HPDE6-E6E7 (cell line): ENCODE measurements around the gene NOD2.

Experiments used
- DNase-seq: peaks from one replicate; pipeline ENCODE4 v3.0.0; 2011; ENCODE audit warnings: missing footprints; ENCODE audit errors: extremely low spot score

NOD2 gene

DNA sequence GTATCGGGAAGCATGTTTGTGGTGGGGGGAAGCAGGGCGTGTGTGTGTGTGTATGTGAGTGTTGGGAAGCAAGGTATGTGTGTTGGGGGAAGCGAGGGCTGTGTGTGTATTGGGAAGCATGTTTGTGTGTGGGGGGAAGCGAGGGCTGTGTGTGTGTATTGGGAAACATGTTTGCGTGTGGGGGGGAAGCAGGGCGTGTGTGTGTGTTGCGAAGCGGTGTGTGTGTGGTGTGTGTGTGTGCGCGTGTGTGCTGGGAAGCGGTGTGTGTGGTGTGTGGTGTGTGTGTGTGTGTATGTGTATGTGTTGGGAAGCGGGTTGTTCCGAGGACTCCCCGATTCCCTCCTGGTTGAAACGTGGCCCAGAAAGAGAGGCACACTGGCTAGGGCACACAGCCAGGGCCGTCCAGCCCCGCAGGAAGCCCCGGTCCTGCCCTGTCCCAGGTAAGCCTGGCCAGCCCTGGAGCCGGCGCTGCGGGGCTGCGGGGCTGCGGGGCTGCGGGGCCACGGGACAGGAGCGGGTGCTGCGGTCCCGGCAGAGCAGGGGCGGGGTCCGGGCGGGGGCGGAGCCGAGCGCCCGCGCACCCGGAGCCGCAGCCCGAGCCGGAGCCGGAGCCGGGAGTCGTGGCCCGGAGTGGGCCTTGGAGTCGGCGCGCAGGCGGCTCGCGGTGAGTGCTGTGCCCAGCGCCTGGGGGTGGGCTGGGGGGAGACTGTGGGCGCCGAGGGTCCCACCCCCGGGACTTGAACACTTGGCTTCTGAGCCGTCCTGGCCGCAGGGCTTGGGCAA lies at the start of gene NOD2:
TSS of gene NOD2 (plus strand) at position 608 of the 783 bp plus-strand sequence. CDS start 5,890 bp downstream, outside the sequence.
- peak; percentile 66 for DNase-seq

DNA sequence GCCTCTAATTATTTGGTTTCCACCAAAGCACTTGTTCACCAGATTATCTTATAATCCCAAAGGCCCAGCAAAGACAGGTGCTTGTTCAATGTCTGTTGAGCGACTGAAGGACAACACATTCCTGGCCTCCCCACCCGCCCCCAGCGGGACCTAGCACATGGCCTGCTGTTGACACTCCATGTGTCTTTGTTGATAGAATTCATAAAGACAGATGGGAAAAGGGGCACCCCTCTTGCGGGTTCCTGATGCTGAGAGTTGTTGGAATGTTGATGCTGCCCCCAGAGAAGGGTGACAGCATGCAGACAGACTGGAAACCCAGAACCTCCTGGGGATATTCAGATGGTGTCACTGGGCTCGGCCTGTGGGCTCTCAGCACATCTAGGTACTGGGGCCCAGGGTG lies 49.2 kb upstream of the NOD2 start:
- DNase-seq: no peak

DNA sequence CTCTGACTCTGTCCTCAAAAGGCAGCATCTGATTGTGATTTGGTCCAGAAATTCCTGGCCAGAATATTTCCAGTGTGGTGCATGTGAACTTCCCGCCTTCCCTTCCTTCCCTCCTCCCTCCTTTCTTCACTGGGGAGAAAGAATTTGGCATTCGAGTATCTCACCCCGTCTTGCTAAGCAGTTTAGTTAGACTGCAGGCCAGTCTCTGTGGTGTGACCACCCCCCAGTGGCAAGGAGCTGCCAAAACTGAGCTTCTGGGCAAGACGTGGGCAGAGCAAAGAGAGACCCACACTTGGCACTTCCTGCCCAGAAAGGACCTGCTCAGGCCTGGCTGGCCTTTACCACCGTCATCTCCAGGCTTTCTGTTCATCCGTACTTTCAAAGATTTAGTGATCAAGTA lies 48.7 kb upstream of the NOD2 start:
- peak; percentile 45 for DNase-seq

DNA sequence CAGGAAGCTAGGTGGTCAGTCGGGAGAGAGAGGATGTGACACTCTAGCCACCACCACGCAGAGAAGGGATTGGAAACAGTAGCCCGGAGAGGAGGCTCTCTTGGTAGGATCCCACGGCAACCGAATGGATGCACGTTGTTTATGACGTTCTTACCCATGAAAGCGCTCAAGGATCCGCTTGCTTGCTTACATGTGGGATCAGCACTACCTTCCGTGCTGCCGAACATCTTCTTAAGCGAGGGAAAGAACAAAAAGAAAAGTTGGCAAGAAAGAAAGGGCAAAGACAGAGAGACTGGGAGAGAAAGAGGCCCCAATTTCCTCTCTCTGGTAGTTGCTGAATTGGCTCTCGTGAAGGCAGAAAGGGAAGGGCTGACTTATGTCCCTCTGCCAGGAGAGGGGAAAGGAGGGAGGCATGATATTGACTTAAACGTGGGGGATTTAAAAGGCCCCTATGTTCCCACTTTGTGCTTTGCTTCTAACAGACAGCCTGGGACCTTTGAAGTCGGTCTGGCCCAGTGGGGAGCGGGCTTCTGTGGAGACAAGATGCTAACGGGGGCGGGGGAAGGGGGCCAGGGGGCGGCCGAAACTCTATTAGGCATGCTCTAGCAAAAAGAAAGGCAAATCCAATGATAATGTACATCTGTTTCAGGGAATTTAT lies 47.7 kb upstream of the NOD2 start:
- DNase-seq: no peak

GRCh38 chr16:50646345-50646744 lies 47.1 kb upstream of the NOD2 start:
- DNase-seq: no peak

- no peak for DNase-seq
Measured at GRCh38 chr16:50651835-50652438, 41.5 kb upstream of the NOD2 start.

GRCh38 chr16:50652836-50653425 lies 40.5 kb upstream of the NOD2 start:
- no peak for DNase-seq

GRCh38 chr16:50653633-50654519 lies 39.5 kb upstream of the NOD2 start:
- DNase-seq: no peak

DNA sequence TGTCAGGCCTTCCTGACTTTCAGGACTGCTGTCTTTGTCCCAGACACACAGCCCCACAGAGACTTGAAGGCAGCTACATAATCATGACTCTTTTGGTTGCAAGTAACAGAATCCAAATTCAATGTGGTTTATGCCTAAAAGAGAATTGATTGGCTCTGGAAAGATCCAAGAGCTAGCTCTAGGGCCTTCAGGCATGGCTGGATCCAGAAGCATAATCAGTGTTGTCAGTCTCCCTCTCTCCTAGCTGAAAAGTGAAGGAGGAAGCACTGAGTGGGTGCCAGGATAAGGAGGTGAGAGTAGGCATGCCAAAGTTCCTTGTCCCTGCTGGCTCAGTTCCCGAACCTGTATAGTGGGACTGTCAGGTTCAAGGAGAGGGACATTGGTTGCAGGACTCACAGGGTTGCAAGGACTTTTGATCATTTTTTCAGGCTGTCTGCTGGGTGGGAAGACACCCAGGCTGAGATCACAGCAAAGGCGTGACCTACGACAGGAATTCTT lies 37.8 kb upstream of the NOD2 start:
- no peak for DNase-seq

- no peak for DNase-seq
Measured at GRCh38 chr16:50657241-50657640, 36.2 kb upstream of the NOD2 start.

DNA sequence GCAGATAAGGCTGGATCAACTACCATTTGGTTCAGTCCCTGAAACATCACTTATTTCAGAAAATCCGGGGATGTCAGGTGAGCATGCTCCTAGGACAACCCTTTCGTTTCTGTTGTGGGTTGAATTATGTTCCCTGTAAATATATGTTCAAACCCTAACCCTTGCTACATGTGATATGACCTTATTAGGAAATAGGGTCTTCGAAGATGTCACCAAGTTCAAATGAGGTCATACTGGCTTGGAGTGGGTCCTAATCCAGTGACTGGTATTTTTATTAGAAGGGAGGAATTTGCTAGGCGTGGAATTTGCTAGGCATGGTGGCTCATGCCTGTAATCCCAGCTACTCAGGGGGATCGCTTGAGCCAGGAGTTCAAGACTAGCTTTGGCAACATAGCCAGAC lies 33.6 kb upstream of the NOD2 start:
- no peak for DNase-seq

- DNase-seq: no peak
Measured at GRCh38 chr16:50662306-50662940, 31.0 kb upstream of the NOD2 start.

DNA sequence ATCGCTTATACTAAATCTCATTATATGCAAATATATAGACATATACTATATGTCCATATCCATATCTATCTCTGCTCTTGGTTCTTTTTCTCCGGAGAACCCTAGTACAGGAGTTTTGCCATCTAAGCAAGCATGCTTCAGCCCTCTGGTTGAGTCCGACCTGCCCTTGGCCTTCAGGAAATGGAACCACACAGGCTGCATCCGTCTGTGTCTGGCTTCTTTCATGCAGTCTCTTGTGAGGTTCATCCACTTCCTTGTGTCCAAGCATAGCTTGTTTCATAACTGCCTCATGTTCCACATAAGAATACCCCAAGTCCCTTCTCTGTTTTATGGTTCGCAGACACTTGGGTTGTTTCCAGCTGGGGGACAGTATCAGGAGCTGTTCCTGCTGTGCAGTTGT lies 29.1 kb upstream of the NOD2 start:
- DNase-seq: no peak

GRCh38 chr16:50665128-50665878 lies 28.1 kb upstream of the NOD2 start:
- DNase-seq: peak; percentile 81

DNA sequence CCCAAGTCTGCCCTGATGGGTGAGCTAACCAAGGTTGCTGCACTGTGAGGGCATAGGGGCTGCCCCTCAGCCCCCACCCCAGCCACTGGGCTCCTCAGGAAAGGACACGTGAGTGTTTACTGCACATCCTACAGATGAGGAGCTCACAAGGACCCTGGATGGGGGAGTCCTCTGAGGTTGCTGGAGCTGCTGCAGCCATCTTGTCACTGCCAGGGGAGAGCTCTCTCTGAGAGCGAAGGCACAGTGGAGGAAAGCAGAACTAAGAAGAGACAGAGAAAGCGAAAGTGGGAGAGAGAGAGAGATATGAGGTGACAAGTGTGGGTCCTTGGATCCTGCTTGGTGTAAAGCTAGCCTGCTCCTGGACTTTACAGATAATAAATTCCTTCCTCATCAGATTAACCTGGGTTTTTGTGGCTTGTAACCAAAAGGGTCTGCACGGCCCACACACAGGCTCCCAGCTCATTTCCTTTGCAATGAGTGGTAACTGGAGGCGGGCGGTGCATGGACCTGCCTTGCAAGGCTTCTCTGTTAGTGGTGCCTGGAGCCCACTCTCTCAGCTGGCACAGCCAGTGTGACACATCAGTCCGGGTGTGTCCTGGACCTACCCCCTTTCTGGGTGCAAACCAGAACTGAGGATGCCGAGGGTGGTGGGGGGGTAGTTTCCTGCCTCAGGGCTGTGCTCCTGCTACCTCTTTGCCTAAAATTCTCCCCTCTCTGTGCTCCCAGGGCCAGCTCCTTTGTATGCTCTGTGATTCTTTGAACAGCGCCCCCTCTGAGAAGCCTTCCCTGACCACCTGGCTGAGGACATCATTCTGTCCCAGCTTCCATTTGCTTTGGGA lies 26.5 kb upstream of the NOD2 start:
- DNase-seq: no peak

GRCh38 chr16:50667497-50668367 lies 25.7 kb upstream of the NOD2 start:
- no peak for DNase-seq

DNA sequence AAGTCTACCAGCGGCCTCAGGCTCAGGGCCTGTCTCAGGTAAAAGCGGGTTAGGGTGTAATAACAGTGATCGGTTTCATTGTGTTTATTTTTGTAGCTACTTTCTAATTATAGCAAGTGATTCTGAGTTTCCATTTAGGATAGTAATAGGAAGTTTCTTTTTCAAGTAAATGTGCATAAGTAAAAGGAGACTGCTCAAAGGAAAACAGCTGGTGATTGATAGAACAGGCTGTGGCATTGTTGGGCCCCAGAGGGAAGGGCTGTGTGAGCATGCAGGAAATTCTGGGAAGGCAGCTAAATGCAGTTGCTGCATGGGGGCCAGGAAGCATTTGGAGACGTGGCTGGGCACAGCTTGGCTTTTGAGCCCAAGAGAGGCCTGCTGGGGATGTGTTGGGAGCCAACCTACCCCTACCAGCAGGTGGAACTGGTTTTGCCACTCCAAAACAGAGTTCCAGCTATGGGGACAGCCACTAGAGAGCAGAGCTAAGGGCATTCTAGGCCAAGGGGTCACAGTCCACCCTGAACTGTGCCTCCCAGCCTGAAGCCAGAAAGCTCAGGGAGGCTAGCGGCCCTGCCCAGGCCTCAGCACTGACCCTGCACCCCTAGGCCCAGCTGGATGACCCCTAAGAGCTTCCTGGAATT lies 24.9 kb upstream of the NOD2 start:
- DNase-seq: no peak

GRCh38 chr16:50669741-50670140 lies 23.7 kb upstream of the NOD2 start:
- DNase-seq: no peak
